OCI-LY1 (cell line): ENCODE data around the gene RPS6KL1.
A peak's percentile ranks its signal among the peaks of the same experiment; 100 is the strongest.

Experiments used
- H2AFZ ChIP-seq: fragments of 200-600 bp; sonication (generic), shearing (Covaris generic); 2 replicates; pipeline ENCODE4 v1.6.0; 2014; ENCODE audit warnings: antibody characterized with exemption, mild to moderate bottlenecking, low read length
- H3F3A ChIP-seq: fragments of 200-600 bp; sonication (generic), shearing (Covaris generic); 2 replicates; pipeline ENCODE4 v1.6.0; 2014; ENCODE audit warnings: mild to moderate bottlenecking, antibody characterized with exemption, low read length, moderate library complexity; ENCODE audit not compliant: insufficient read depth
- H3K27ac ChIP-seq: fragments of 200-600 bp; sonication (generic); 2 replicates; pipeline ENCODE4 v1.5.1; 2014; ENCODE audit warnings: low read length, mixed run types, mild to moderate bottlenecking, low read depth; ENCODE audit not compliant: poor library complexity, severe bottlenecking
- H3K27me3 ChIP-seq: fragments of 200-600 bp; sonication (generic); 2 replicates; pipeline ENCODE4 v1.6.0; 2014; ENCODE audit warnings: antibody characterized with exemption, mild to moderate bottlenecking, low read length, moderate library complexity; ENCODE audit not compliant: insufficient read depth
- H3K36me3 ChIP-seq: fragments of 200-600 bp; sonication (generic); 2 replicates; pipeline ENCODE4 v1.6.1; 2014; ENCODE audit warnings: mild to moderate bottlenecking, antibody characterized with exemption, low read length, moderate library complexity, mixed read lengths; ENCODE audit not compliant: insufficient read depth
- H3K4me1 ChIP-seq: fragments of 200-600 bp; sonication (generic); 2 replicates; pipeline ENCODE4 v1.5.1; 2014; ENCODE audit warnings: mild to moderate bottlenecking, low read length, moderate library complexity; ENCODE audit not compliant: insufficient read depth, severe bottlenecking
- H3K4me2 ChIP-seq: fragments of 200-600 bp; sonication (generic), shearing (Covaris generic); 2 replicates; pipeline ENCODE4 v1.6.1; 2014; ENCODE audit warnings: low read length
- H3K4me3 ChIP-seq: fragments of 200-600 bp; sonication (generic); 2 replicates; pipeline ENCODE4 v1.5.1; 2014; ENCODE audit warnings: low read length, low read depth, mild to moderate bottlenecking, mixed read lengths; ENCODE audit not compliant: poor library complexity, severe bottlenecking
- H3K79me2 ChIP-seq: fragments of 200-600 bp; shearing (Covaris generic); 2 replicates; pipeline ENCODE4 v1.6.1; 2016; ENCODE audit warnings: mixed run types, low read length, mixed read lengths; ENCODE audit not compliant: insufficient read depth
- H3K9ac ChIP-seq: fragments of 200-600 bp; sonication (generic), shearing (Covaris generic); 2 replicates; pipeline ENCODE4 v1.6.1; 2014; ENCODE audit warnings: mild to moderate bottlenecking, low read length, mixed read lengths
- H3K9me2 ChIP-seq: fragments of 200-600 bp; sonication (generic), shearing (Covaris generic); 2 replicates; pipeline ENCODE4 v1.6.1; 2014; ENCODE audit warnings: low read depth, mild to moderate bottlenecking, low read length, mixed read lengths
- H3K9me3 ChIP-seq: fragments of 200-600 bp; shearing (Covaris generic); 2 replicates; pipeline ENCODE4 v1.6.1; 2014; ENCODE audit warnings: low read length, mixed read lengths
- H4K20me1 ChIP-seq: fragments of 200-600 bp; sonication (generic), shearing (Covaris generic); 2 replicates; pipeline ENCODE4 v1.6.0; 2016; ENCODE audit warnings: mild to moderate bottlenecking, low read length; ENCODE audit not compliant: insufficient read depth
- EZH2 ChIP-seq: fragments of 200-600 bp; sonication (generic), shearing (Covaris generic); IDR thresholded peaks from 2 replicates; pipeline ENCODE4 v1.8.0; 2017; ENCODE audit warnings: borderline replicate concordance, mixed run types, mild to moderate bottlenecking, antibody characterized with exemption, low read length, moderate library complexity, mixed read lengths
- TF ChIP-seq, protein P1 (sequence below): fragments of 200-600 bp; sonication (generic), shearing (Covaris generic); IDR thresholded peaks from 2 replicates; pipeline ENCODE4 v1.5.1; 2017; ENCODE audit warnings: mild to moderate bottlenecking, antibody characterized with exemption, low read length, moderate library complexity, mixed read lengths

Gene RPS6KL1

DNA sequence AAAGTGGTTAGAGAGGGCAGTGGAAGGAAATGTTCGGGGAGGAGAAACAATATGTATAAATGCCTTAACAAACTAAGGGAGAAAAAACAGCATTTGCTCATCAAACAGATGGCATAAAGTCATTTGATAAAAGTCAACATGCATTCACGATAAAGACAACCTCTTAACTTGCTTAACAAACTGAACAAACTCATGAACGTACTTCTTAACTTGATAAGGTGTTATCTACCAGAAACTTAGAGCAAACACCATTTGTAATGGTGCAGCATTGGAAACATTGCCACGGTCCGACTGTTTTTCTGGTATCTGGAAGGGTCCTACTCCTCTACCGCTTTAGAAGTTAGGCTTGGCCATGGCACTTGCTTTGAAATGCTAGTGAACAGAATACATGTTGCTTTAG, 4.2 kb upstream of the RPS6KL1 start:
- H3K79me2 ChIP-seq = no peaks in the 10 kb centered on the region
- no peak overlapping the region for H2AFZ ChIP-seq
- no peaks in the 10 kb centered on the region for H3K9me2 ChIP-seq
- TF ChIP-seq, protein P1, sequence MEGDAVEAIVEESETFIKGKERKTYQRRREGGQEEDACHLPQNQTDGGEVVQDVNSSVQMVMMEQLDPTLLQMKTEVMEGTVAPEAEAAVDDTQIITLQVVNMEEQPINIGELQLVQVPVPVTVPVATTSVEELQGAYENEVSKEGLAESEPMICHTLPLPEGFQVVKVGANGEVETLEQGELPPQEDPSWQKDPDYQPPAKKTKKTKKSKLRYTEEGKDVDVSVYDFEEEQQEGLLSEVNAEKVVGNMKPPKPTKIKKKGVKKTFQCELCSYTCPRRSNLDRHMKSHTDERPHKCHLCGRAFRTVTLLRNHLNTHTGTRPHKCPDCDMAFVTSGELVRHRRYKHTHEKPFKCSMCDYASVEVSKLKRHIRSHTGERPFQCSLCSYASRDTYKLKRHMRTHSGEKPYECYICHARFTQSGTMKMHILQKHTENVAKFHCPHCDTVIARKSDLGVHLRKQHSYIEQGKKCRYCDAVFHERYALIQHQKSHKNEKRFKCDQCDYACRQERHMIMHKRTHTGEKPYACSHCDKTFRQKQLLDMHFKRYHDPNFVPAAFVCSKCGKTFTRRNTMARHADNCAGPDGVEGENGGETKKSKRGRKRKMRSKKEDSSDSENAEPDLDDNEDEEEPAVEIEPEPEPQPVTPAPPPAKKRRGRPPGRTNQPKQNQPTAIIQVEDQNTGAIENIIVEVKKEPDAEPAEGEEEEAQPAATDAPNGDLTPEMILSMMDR = no peak
- no peak for TF ChIP-seq EZH2
- no peak overlapping the region for H3K9ac ChIP-seq
- H3K9me3 ChIP-seq = no peaks in the 10 kb centered on the region
- H3K36me3 ChIP-seq = no peaks in the 10 kb centered on the region
- H3K27me3 ChIP-seq = no peaks in the 10 kb centered on the region; the same call in none of the 2 replicates
- no peaks in the 10 kb centered on the region for H3F3A ChIP-seq
- H3K27ac ChIP-seq = no peak overlapping the region
- H4K20me1 ChIP-seq = no peaks in the 10 kb centered on the region
- H3K4me2 ChIP-seq = no peak overlapping the region
- no peak overlapping the region for H3K4me3 ChIP-seq
- peaks cover 8% of the 10 kb centered on the region for H3K4me1 ChIP-seq

DNA sequence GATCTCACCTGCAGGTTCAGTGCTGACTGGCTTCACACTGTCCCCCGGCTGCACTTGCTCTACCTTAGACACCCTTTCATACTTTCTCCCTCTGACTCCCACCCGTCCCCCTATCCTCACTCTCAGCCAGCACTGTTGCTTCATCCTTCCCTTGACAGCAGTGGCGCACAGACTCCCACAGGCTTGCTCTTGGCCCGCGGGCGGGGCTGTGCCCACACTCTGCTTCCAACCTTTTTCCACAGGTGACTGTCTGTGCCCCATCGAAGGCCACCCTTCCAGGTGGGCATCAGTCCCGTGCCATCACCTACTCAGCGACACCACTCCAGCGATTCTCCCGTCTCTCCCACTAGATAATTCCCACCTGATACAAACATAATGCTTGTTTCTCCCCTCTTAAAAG, 1.0 kb upstream of the RPS6KL1 start:
- H3K9me2 ChIP-seq = no peaks in the 10 kb centered on the region
- no peak overlapping the region for H3K4me2 ChIP-seq

DNA sequence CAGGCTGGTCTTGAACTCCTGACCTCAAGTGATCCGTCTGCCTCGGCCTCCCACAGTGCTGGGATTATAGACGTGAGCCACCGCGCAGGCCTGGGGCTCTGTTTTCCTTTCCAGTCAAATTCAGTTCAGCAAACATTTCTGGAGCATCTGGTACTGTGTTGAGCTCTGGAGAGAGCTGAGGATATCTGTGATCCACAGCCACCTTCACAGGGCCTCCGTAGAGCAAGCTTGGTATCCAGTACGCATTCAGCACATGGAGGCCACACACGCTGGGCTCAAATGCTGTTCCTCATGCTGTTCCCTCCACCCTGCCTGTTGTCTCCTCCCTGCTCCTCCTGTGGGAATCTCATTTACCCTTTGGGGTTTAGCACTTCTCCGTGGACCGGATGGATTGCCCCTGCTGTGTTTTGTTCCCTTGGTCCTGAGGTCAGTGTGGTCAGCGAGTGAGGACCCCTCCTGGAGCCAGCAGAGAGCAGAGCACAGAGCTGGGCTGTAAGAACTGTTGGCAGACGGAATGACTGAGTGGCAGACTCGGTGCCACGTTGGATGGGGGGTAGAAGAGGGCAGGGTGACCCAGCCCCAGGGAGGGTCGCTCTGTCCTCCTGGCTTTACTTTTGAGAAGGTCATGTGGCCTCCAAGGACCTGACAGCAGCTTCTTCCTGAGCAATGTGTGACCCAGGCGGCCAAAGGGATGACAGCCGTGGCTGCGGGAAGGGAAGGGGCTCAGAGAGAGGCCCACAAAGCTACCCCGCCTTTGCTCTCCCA, 891 bp downstream of the RPS6KL1 start:
- Histone ChIP-seq H3K9ac (peak overlapping the region; percentile 62), H3K27ac (no peak overlapping the region), H3K4me2 (peak overlapping the region; percentile 76), H3K9me3 (no peaks in the 10 kb centered on the region), H2AFZ (0 out of 2 replicates have a peak overlapping the region, but pooled peaks have one; percentile 48), H4K20me1 (no peaks in the 10 kb centered on the region), H3K4me1 (peaks cover 8% of the 10 kb centered on the region), H3F3A (no peaks in the 10 kb centered on the region), H3K27me3 (no peaks in the 10 kb centered on the region; the same call in 1 of the 2 replicates), H3K9me2 (no peaks in the 10 kb centered on the region), H3K36me3 (no peaks in the 10 kb centered on the region), H3K79me2 (no peaks in the 10 kb centered on the region), H3K4me3 (peak overlapping the region; percentile 70)
- TF ChIP-seq, protein P1 = no peak
- TF ChIP-seq EZH2 = no peak

More for the DNA sequence above, 1.0 kb upstream of the RPS6KL1 start:
- no peaks in the 10 kb centered on the region for H3K9me3 ChIP-seq
- no peak overlapping the region for H3K4me3 ChIP-seq
- H3K27ac ChIP-seq = no peak overlapping the region
- H3K4me1 ChIP-seq = peaks cover 8% of the 10 kb centered on the region
- no peak overlapping the region for H2AFZ ChIP-seq
- no peaks in the 10 kb centered on the region; the same call in none of the 2 replicates for H3K27me3 ChIP-seq
- TF ChIP-seq, protein P1 = no peak
- no peak for TF ChIP-seq EZH2
- H3K9ac ChIP-seq = no peak overlapping the region
- no peaks in the 10 kb centered on the region for H4K20me1 ChIP-seq
- no peaks in the 10 kb centered on the region for H3F3A ChIP-seq
- H3K79me2 ChIP-seq = no peaks in the 10 kb centered on the region
- no peaks in the 10 kb centered on the region for H3K36me3 ChIP-seq
